SK-N-SH (cell line): ENCODE measurements around the gene PXMP4. TPM values are rescaled to one million over a fixed set of nuclear protein-coding genes. Genes with fewer than 3 reads are reported as not detected.

Experiments
- CTCF ChIA-PET: fragments of 300-600, 350-600 bp; formaldehyde crosslinking; extraction: SDS; loops from one replicate; lab custom pipeline; 2021; lab: Yijun Ruan, JAX
- POLR2A ChIA-PET: fragments of 350-600 bp; sonication (Branson Sonifier 250); formaldehyde crosslinking; extraction: SDS; loops from one replicate; lab custom pipeline; 2020; ENCODE audit warnings: antibody characterized with exemption, inconsistent platforms; lab: Yijun Ruan, JAX
- DNase-seq: peaks from one replicate; pipeline ENCODE4 v3.0.0; 2012
- H2AFZ ChIP-seq: fragments of 200-600 bp; sonication (generic); 2 replicates; pipeline ENCODE4 v1.8.1; 2016; ENCODE audit warnings: antibody characterized with exemption, mild to moderate bottlenecking, low read depth
- H3F3A ChIP-seq: fragments of 200-600 bp; sonication (generic); replicated peaks from 2 replicates; pipeline ENCODE3; 2016; ENCODE audit warnings: antibody characterized with exemption, mild to moderate bottlenecking; ENCODE audit not compliant: insufficient read depth
- H3K27ac ChIP-seq, 2 experiments: fragments of 200-500 bp in 1 of 2; fragments of 200-600 bp in 1 of 2; sonication (Bioruptor generic) in 1 of 2; sonication (generic), shearing (Covaris generic) in 1 of 2; 2 replicates each; pipeline versions ENCODE4 v1.5.1 to v1.6.1; 2014 to 2016; ENCODE audit warnings: low read depth in 2 of 2, inconsistent platforms in 1 of 2, low read length in 1 of 2, mild to moderate bottlenecking in 1 of 2, mixed read lengths in 1 of 2
- H3K27me3 ChIP-seq: fragments of 200-600 bp; sonication (generic), shearing (Covaris generic); 2 replicates; pipeline ENCODE4 v1.6.1; 2016; ENCODE audit warnings: mixed run types; ENCODE audit not compliant: insufficient read depth
- H3K36me3 ChIP-seq, 2 experiments: fragments of 200-500 bp in 1 of 2; fragments of 200-600 bp in 1 of 2; sonication (Bioruptor generic) in 1 of 2; sonication (generic) in 1 of 2; replicated peaks in 1 of 2; 2 replicates each; pipeline versions ENCODE3 to v1.5.1; 2014 to 2016; ENCODE audit warnings: low read length in 1 of 2, mild to moderate bottlenecking in 1 of 2; ENCODE audit not compliant: insufficient read depth in 2 of 2, control insufficient read depth in 1 of 2
- H3K4me1 ChIP-seq, 2 experiments: fragments of 200-500 bp in 1 of 2; fragments of 200-600 bp in 1 of 2; sonication (Bioruptor generic) in 1 of 2; sonication (generic), shearing (Covaris generic) in 1 of 2; 2 replicates each; pipeline versions ENCODE4 v1.5.1 to v1.6.1; 2014 to 2016; ENCODE audit warnings: low read depth in 1 of 2, low read length in 1 of 2, mixed run types in 1 of 2; ENCODE audit not compliant: insufficient read depth in 2 of 2, control insufficient read depth in 1 of 2
- H3K4me2 ChIP-seq: fragments of 200-600 bp; sonication (generic), shearing (Covaris generic); 2 replicates; pipeline ENCODE4 v1.6.1; 2017; ENCODE audit warnings: mixed run types
- H3K4me3 ChIP-seq, 2 experiments: fragments of 200-500 bp in 1 of 2; fragments of 200-600 bp in 1 of 2; sonication (Bioruptor generic) in 1 of 2; sonication (generic), shearing (Covaris generic) in 1 of 2; 2 replicates each; pipeline versions ENCODE4 v1.5.1 to v1.8.1; 2014 to 2016; ENCODE audit warnings: low read depth in 2 of 2, inconsistent platforms in 1 of 2, low read length in 1 of 2, mild to moderate bottlenecking in 1 of 2, mixed read lengths in 1 of 2, moderate library complexity in 1 of 2
- H3K79me2 ChIP-seq: fragments of 200-600 bp; sonication (generic); 2 replicates; pipeline ENCODE4 v1.8.1; 2017; ENCODE audit warnings: mild to moderate bottlenecking; ENCODE audit not compliant: insufficient read depth
- H3K9ac ChIP-seq: fragments of 200-600 bp; sonication (generic); 2 replicates; pipeline ENCODE4 v1.6.1; 2017; ENCODE audit warnings: mixed run types
- H3K9me2 ChIP-seq: fragments of 200-600 bp; sonication (generic); 2 replicates; pipeline ENCODE4 v1.6.1; 2017; ENCODE audit warnings: mixed run types
- H3K9me3 ChIP-seq: fragments of 200-600 bp; sonication (generic); 2 replicates; pipeline ENCODE4 v1.6.1; 2017; ENCODE audit warnings: mixed run types, mild to moderate bottlenecking, moderate library complexity
- H4K20me1 ChIP-seq: fragments of 200-600 bp; sonication (generic); 2 replicates; pipeline ENCODE4 v1.6.1; 2017; ENCODE audit warnings: mild to moderate bottlenecking, mixed run types; ENCODE audit not compliant: insufficient read depth
- FOSL2 ChIP-seq: IDR thresholded peaks from 2 replicates; pipeline ENCODE4 v1.4.0; 2012; ENCODE audit warnings: low read depth, mild to moderate bottlenecking, moderate library complexity, borderline replicate concordance
- FOXJ3 ChIP-seq: sonication (generic); formaldehyde crosslinking; IDR thresholded peaks from 2 replicates; pipeline ENCODE4 v1.5.1; 2020; ENCODE audit warnings: mild to moderate bottlenecking, missing genetic modification reagents
- FOXM1 ChIP-seq: IDR thresholded peaks from 2 replicates; pipeline ENCODE4 v1.4.0; 2012; ENCODE audit warnings: low read depth, mild to moderate bottlenecking
- GABPA ChIP-seq: IDR thresholded peaks from 2 replicates; pipeline ENCODE4 v1.4.0; 2012; ENCODE audit warnings: low read depth, mild to moderate bottlenecking
- GATA2 ChIP-seq: sonication (generic); formaldehyde crosslinking; IDR thresholded peaks from 2 replicates; pipeline ENCODE4 v1.5.0; 2020; ENCODE audit warnings: mild to moderate bottlenecking, missing genetic modification reagents
- MAX ChIP-seq: IDR thresholded peaks from 2 replicates; pipeline ENCODE4 v1.4.0; 2012; ENCODE audit warnings: low read depth
- NRF1 ChIP-seq: IDR thresholded peaks from 2 replicates; pipeline ENCODE4 v1.6.1; 2012; ENCODE audit warnings: low read depth, mild to moderate bottlenecking, low read length
- PBX3 ChIP-seq: IDR thresholded peaks from 2 replicates; pipeline ENCODE4; 2012
- POLR2AphosphoS5 ChIP-seq: IDR thresholded peaks from 2 replicates; pipeline ENCODE4 v1.6.1; 2012; ENCODE audit warnings: low read depth, low read length
- RAD21 ChIP-seq: IDR thresholded peaks from 2 replicates; pipeline ENCODE4 v1.6.1; 2012; ENCODE audit warnings: mild to moderate bottlenecking, low read length
- RXRA ChIP-seq: IDR thresholded peaks from 2 replicates; pipeline ENCODE4 v1.4.0; 2012; ENCODE audit warnings: low read depth, mild to moderate bottlenecking, borderline replicate concordance
- TCF12 ChIP-seq: IDR thresholded peaks from 2 replicates; pipeline ENCODE4 v1.4.0; 2012
- USF1 ChIP-seq: IDR thresholded peaks from 2 replicates; pipeline ENCODE4 v1.4.0; 2012; ENCODE audit warnings: low read depth, borderline replicate concordance
- YY1 ChIP-seq: IDR thresholded peaks from 2 replicates; pipeline ENCODE4 v1.4.0; 2012; ENCODE audit warnings: low read depth, mild to moderate bottlenecking
- ZBTB33 ChIP-seq: IDR thresholded peaks from 2 replicates; pipeline ENCODE4 v1.4.0; 2012; ENCODE audit warnings: low read depth, borderline replicate concordance
- WGBS: methylation state at CpG from one replicate; pipeline ENCODE4 v1.1.6; 2017; ENCODE audit warnings: low lambda C conversion rate; 5-methylcytosine and 5-hydroxymethylcytosine counted together
- polyA plus RNA-seq, 3 experiments: library from polyadenylated mRNA; depleted of rRNA; stranded (reverse); fragments of >200 nt; gene quantifications; 2 replicates each; pipeline ENCODE4 v1.2.3, GENCODE V29; 2012

The PXMP4 gene
- polyA plus RNA-seq, 1 of the 3 experiments (the other 2 are of a cell fraction), result 5.6 TPM

- CTCF ChIA-PET, result no interaction called here
- WGBS, result 84% methylated on average over 11 of the region's 11 CpGs
- Histone ChIP-seq H3K9me3 (no peaks in the 10 kb centered on the region), H3K4me3 (no peak overlapping the region), H3K4me1 (peaks cover 0 to 11% of the 10 kb centered on the region in 2 experiments; a peak in 1 of 4 replicates), H3K4me2 (no peak overlapping the region), H3K9me2 (no peaks in the 10 kb centered on the region), H3K27me3 (no peaks in the 10 kb centered on the region), H3K9ac (no peak overlapping the region), H3K27ac (no peak overlapping the region), H2AFZ (no peak overlapping the region), H3F3A (no peaks in the 10 kb centered on the region), H3K36me3 (peaks cover 0 to 5% of the 10 kb centered on the region in 2 experiments), H4K20me1 (no peaks in the 10 kb centered on the region), H3K79me2 (no peaks in the 10 kb centered on the region)
- POLR2A ChIA-PET, result no interaction called here
- TF ChIP-seq FOXJ3 (CRISPR knock-in tag), result no peak
- TF ChIP-seq GABPA, result no peak
- TF ChIP-seq GATA2 (CRISPR knock-in tag), result no peak
- TF ChIP-seq ZBTB33, result no peak
- no peak for TF ChIP-seq PBX3
- TF ChIP-seq NRF1, result no peak
- no peak for TF ChIP-seq RXRA
- TF ChIP-seq USF1, result no peak
- TF ChIP-seq POLR2AphosphoS5, result no peak
- TF ChIP-seq TCF12, result no peak
- no peak for TF ChIP-seq YY1
- no peak for TF ChIP-seq MAX
- no peak for TF ChIP-seq FOSL2
- TF ChIP-seq RAD21, result no peak
- no peak for TF ChIP-seq FOXM1
- DNase-seq, result no peak
These were observed 12.4 kb downstream of the PXMP4 start for GRCh38 chr20:33707668-33708067.
